ENCODE data around the gene TMEM247. TPM values are rescaled to one million over a fixed set of nuclear protein-coding genes. Genes with fewer than 3 reads are reported as not detected.

Gene TMEM247
- total RNA-seq, 2 donors from 2014 or later: 2.6 TPM; not detected in 1

DNA sequence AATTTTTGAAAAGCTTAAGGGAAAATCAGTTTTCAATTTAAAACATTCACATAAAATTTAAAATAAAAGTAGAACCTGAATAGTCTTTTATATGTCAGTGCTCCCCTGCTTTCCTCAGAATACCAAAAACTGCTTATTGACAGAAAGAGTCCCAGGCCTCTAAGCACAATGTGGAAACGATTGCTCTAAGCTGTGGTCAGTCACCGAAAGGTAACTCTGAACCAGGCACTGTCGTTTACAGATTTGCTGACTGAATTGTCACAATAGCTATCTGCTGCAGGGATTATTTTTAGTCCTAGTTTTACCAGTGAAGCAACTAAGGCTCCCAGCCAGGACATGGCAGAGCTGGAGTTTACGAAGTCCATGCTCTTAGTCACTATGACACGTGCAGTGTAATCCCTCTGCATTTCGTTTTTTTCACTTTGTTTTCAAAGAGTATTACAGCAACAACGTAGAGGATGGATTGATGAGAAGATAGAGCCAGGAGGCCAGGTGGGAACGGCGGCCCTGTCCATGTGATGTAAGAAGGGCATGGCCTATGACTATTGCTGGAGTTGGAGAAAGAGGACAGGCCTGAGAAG is 28.1 kb upstream of the TMEM247 start:
- peak overlapping the region in 1 of 2 donors; percentile 32 for H3K27ac ChIP-seq
- H3K4me1 ChIP-seq (replicated peaks): peaks cover 5% of the 10 kb centered on the region
- peak; percentile 6 for DNase-seq (ENCODE audit: low spot score)
- no peaks in the 10 kb centered on the region for H3K9me3 ChIP-seq
- no peak for TF ChIP-seq POLR2AphosphoS5 (IDR thresholded peaks at IDR 0.05)
- TF ChIP-seq, protein P1, sequence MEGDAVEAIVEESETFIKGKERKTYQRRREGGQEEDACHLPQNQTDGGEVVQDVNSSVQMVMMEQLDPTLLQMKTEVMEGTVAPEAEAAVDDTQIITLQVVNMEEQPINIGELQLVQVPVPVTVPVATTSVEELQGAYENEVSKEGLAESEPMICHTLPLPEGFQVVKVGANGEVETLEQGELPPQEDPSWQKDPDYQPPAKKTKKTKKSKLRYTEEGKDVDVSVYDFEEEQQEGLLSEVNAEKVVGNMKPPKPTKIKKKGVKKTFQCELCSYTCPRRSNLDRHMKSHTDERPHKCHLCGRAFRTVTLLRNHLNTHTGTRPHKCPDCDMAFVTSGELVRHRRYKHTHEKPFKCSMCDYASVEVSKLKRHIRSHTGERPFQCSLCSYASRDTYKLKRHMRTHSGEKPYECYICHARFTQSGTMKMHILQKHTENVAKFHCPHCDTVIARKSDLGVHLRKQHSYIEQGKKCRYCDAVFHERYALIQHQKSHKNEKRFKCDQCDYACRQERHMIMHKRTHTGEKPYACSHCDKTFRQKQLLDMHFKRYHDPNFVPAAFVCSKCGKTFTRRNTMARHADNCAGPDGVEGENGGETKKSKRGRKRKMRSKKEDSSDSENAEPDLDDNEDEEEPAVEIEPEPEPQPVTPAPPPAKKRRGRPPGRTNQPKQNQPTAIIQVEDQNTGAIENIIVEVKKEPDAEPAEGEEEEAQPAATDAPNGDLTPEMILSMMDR (IDR thresholded peaks at IDR 0.05): no peak
- TF ChIP-seq POLR2A (IDR thresholded peaks at IDR 0.05): no peak
- no peak overlapping the region for H3K4me3 ChIP-seq
- no peaks in the 10 kb centered on the region for H3K27me3 ChIP-seq (replicated peaks; ENCODE audit: insufficient read depth)
- H3K36me3 ChIP-seq: no peaks in the 10 kb centered on the region
- WGBS: 66% methylated on average over 9 of the region's 9 CpGs
- intact Hi-C loops (cut with DNase I): no loop called here

DNA sequence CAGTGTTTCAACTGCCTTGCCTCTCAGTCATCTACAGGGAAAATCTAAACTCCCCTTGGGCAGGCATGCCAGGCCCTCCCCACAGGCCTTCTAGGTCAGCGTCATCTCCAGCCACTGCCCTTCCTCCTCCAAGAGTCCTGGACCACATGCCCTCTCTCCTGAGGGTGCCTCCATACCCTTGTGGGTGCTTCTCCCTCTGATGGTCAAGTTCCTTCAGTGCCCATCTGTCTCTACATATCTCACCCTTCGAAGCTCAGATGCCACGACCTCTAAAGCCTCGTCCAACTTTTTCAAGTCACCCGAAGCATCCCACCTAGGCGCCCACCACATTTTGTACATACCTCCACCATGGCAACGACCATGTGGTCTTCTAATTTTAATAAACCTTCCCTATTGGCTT is 22.6 kb upstream of the TMEM247 start:
- intact Hi-C loops (cut with DNase I): no loop called here
- 92% methylated on average over 7 of the region's 7 CpGs for WGBS

DNA sequence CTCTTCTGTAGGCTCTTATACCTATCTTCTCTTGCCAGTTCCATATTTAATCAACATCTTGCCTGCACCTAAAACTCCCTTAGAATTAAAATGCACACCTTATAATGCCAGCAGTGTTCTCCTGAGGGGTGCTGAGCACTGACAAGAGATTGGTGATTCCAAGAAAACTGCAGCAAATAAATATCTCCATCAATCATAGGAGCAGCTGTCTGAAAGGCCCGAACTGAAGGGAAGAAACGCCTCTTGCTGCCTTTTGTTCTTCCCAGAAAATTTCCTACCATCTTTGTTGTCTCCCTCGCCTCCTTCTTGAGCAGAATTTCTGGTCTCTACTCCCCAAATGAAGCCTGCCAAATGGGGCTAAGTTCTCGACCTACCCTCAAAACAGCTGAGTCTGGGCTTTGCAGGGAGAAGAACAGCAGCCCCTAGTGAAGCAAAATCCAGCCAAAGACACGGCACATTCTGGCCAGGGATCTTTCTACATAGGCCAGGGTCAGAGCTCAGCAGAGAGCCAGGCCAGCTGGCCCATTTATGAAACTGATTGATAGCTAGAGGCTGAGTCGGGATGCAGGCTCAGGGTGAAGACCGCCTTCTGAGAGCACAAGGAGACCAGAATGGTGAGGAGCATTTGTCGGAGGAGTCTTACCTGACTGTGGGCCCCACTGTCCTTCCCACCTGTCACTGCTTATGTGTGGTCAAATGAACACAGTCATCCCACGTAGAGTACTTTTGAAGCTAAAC is 20.4 kb upstream of the TMEM247 start:
- no peak for DNase-seq (ENCODE audit: low spot score)
- Histone ChIP-seq H3K36me3 (no peaks in the 10 kb centered on the region), H3K27me3 (replicated peaks; ENCODE audit: insufficient read depth) (no peaks in the 10 kb centered on the region), H3K9me3 (no peaks in the 10 kb centered on the region), H3K27ac (peak overlapping the region in 1 of 2 donors; percentile 18), H3K4me1 (replicated peaks) (no peaks in the 10 kb centered on the region), H3K4me3 (no peak overlapping the region)
- TF ChIP-seq, protein P1 (IDR thresholded peaks at IDR 0.05): no peak
- TF ChIP-seq POLR2AphosphoS5 (IDR thresholded peaks at IDR 0.05) (no peak), POLR2A (IDR thresholded peaks at IDR 0.05) (no peak)
- intact Hi-C loops (cut with DNase I): no loop called here
- 82% methylated on average over 9 of the region's 9 CpGs for WGBS

More for the DNA sequence above, 22.6 kb upstream of the TMEM247 start:
- H3K4me1 ChIP-seq (replicated peaks): peaks cover 5% of the 10 kb centered on the region
- no peak for DNase-seq (ENCODE audit: low spot score)
- TF ChIP-seq POLR2AphosphoS5 (IDR thresholded peaks at IDR 0.05) (no peak), POLR2A (IDR thresholded peaks at IDR 0.05) (no peak)
- TF ChIP-seq, protein P1 (IDR thresholded peaks at IDR 0.05): no peak
- no peak overlapping the region for H3K27ac ChIP-seq
- H3K27me3 ChIP-seq (replicated peaks; ENCODE audit: insufficient read depth): no peaks in the 10 kb centered on the region
- no peaks in the 10 kb centered on the region for H3K9me3 ChIP-seq
- H3K36me3 ChIP-seq: no peaks in the 10 kb centered on the region
- H3K4me3 ChIP-seq: no peak overlapping the region

DNA sequence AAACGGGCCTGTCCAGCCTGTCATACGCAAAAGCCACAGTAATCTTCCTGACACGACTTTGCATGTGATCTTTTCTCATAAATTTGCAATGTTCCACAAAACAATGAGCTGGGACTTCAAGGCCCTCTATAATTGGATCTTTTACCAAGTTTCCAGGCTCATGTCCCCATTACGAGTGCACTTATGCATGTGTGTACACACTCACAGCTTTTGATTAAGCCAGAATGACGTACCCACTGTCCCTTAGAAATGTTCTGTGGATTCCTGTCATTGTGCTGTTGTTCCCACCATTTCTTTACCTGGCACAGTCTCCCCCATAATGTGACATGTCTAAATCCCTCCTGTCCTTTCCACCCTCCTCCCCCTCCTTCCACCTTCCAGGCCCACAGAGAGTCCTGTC is 19.7 kb upstream of the TMEM247 start:
- DNase-seq (ENCODE audit: low spot score): no peak
- Histone ChIP-seq H3K4me1 (replicated peaks) (no peaks in the 10 kb centered on the region), H3K4me3 (no peak overlapping the region), H3K27ac (no peak overlapping the region), H3K27me3 (replicated peaks; ENCODE audit: insufficient read depth) (no peaks in the 10 kb centered on the region), H3K36me3 (no peaks in the 10 kb centered on the region), H3K9me3 (no peaks in the 10 kb centered on the region)
- peak; percentile 23 for TF ChIP-seq POLR2AphosphoS5 (IDR thresholded peaks at IDR 0.05)
- no peak for TF ChIP-seq POLR2A (IDR thresholded peaks at IDR 0.05)
- intact Hi-C loops (cut with DNase I): no loop called here
- 28% methylated on average over 5 of the region's 5 CpGs for WGBS

DNA sequence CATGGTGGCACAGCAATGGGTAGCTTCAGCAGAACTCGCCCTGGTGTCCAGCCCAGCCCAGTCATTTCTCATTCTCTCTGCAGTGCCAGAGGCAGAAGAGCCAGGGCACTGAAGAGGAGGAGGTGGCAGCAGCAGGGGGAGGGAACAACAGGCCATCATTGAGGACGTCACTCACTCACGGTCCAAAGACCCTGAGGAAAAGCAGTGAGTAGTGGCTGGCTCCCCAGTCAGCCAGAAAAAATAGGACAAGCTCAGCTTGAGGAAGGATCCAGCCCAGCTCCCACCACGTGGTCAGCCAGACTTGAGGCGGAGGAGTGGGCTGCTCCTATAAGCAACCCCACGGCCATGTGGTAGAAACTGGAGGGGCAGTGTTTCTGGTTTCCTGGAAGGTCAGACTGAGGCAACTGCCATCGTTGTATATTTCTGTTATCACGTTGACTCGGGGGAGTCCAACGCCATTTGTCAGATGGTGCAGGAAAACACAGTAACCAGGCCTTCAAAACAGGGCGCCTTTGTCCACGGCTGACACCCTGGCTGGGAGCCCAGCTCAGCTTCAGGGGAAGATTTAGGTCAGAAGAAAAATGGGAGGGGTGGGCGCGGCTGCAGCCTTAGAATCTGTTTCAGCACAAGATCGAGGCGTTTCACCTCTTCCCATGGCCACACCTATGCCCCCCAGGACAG is 19.0 kb upstream of the TMEM247 start:
- H3K27me3 ChIP-seq (replicated peaks; ENCODE audit: insufficient read depth): no peaks in the 10 kb centered on the region
- H3K4me1 ChIP-seq (replicated peaks): no peaks in the 10 kb centered on the region
- H3K36me3 ChIP-seq: no peaks in the 10 kb centered on the region
- TF ChIP-seq POLR2A (IDR thresholded peaks at IDR 0.05) (no peak), POLR2AphosphoS5 (IDR thresholded peaks at IDR 0.05) (no peak)
- TF ChIP-seq, protein P1 (IDR thresholded peaks at IDR 0.05): no peak
- H3K27ac ChIP-seq: peak overlapping the region in 1 of 2 donors; percentile 7
- WGBS: 57% methylated on average over 16 of the region's 16 CpGs
- no peak overlapping the region for H3K4me3 ChIP-seq
- DNase-seq (ENCODE audit: low spot score): no peak
- no peaks in the 10 kb centered on the region for H3K9me3 ChIP-seq
- intact Hi-C loops (cut with DNase I): no loop called here
